ENCODE measurements around the gene PLOD2. TPM values are rescaled to one million over a fixed set of nuclear protein-coding genes. Genes with fewer than 3 reads are reported as not detected.

PLOD2 gene
- total RNA-seq (2021; fragmentation: NEBNext Ultra II Directional; extraction: Animal tissue kit (Norgen Biotek cat#: 25700)) (25.7 and 28.7 TPM in 2 replicates), polyA plus RNA-seq (2011; rRNA removed) (2.5 and 4.0 TPM in 2 replicates), polyA minus RNA-seq (2011; rRNA and poly(A)+ RNA removed) (5.1 and 9.2 TPM in 2 replicates)
- polyA plus RNA-seq (2011; cell fraction: cytosol; rRNA removed), result 5.9 TPM
- 3.4 TPM for polyA plus RNA-seq (2011; cell fraction: nucleus; rRNA removed)
- polyA plus RNA-seq (2012, experiment 1 of 2), result 9.4 to 20.5 TPM (median 15.2 TPM) in 4 replicates
- polyA plus RNA-seq (2012, experiment 2 of 2), result 1.1 TPM
- polyA plus RNA-seq (2013, experiment 1 of 2), result 66.7 TPM
- polyA plus RNA-seq (2013, experiment 2 of 2), result 69.8 TPM
- polyA minus RNA-seq (2011; cell fraction: cytosol; rRNA and poly(A)+ RNA removed), result 6.1 TPM
- polyA minus RNA-seq (2011; cell fraction: nucleus; rRNA and poly(A)+ RNA removed), result 14.6 TPM
- long read RNA-seq, experiment 1, transcript PLOD2-202 (19 exons, 3,665 nt), result major isoform, 8 of 30 reads
- long read RNA-seq, experiment 1, partial matches to known transcripts, result 10 of 30 reads
- long read RNA-seq, experiment 1, other reads (novel, unspliced or antisense), result 8 of 30 reads
- long read RNA-seq, experiment 2, partial matches to known transcripts, result 1 of 1 reads
- long read RNA-seq, experiment 2, other reads (novel, unspliced or antisense), result 0 of 1 reads

GRCh38 chr3:146160964-146161662 lies at the start of gene PLOD2:
TSS of gene PLOD2 (minus strand) at chr3:146161184. CDS start at chr3:146160989, 195 bp downstream.
- H4K91ac ChIP-seq (replicated peaks; ENCODE audit: insufficient read length, low read length), result peak within 1 kb of the TSS; percentile 77
- H3K27me3 ChIP-seq (replicated peaks in 1 of 4; ENCODE audit: control insufficient read depth in 3 of 4, extremely low read depth in 1 of 4, insufficient read depth in 3 of 4, low read length in 3 of 4), result peaks cover 0 to 6% (median 1%) of the 10 kb centered on the region in 4 experiments; a peak in 3 of 7 replicates
- H3K9me3 ChIP-seq (ENCODE audit: insufficient read depth in 2 of 2, low read depth in 1 of 2, low read length in 1 of 2), result no peaks in the 10 kb centered on the region
- H3K56ac ChIP-seq (replicated peaks; ENCODE audit: insufficient read length, low read depth, low read length), result no peak within 1 kb of the TSS
- no peak within 1 kb of the TSS for H3K14ac ChIP-seq (ENCODE audit: insufficient read length)
- peak within 1 kb of the TSS; percentile 81 for H4K5ac ChIP-seq (ENCODE audit: insufficient read length, low read depth, low read length)
- 0 out of 2 replicates have a peak within 1 kb of the TSS, but pooled peaks have one; percentile 29 for H2BK20ac ChIP-seq (ENCODE audit: low read length)
- ChIA-PET CTCF (ENCODE audit: partially characterized antibody) (interaction anchor here (0.6 to 3.2 kb wide), 7 partner anchors 11 to 382 kb away, joined by 3 to 19 read pairs (median 6); no protein-coding TSS in a partner anchor), POLR2A (ENCODE audit: partially characterized antibody) (interaction anchor here (0.9 to 2.3 kb wide), 10 partner anchors 12 to 952 kb away, joined by 3 to 8 read pairs (median 3); no protein-coding TSS in a partner anchor)
- no peak within 1 kb of the TSS for H3K23ac ChIP-seq (ENCODE audit: insufficient read length)
- H3K27ac ChIP-seq (ENCODE audit: low read depth, low read length), result peak within 1 kb of the TSS; percentile 58; the same call in 1 of the 2 replicates
- WGBS, 2 experiments (ENCODE audit: extremely low coverage in 1 of 2, insufficient coverage in 1 of 2, insufficient read length in 1 of 2, insufficient replicate concordance in 2 of 2, low coverage in 1 of 2, low lambda C conversion rate in 2 of 2, missing lambda C conversion rate in 1 of 2), result 2% methylated on average over 46 of the region's 74 CpGs; no CpG with 5 or more reads in 1 of the 2 experiments
- peak; percentile 36 to 77 for DNase-seq (ENCODE audit: low read depth in 1 of 2, low spot score in 2 of 2)
- H2BK120ac ChIP-seq (replicated peaks; ENCODE audit: low read depth, low read length), result peak within 1 kb of the TSS; percentile 65
- peak within 1 kb of the TSS; percentile 66 to 93 (median 78) for H3K9ac ChIP-seq (replicated peaks in 1 of 4; ENCODE audit: extremely low read depth in 1 of 4, low read depth in 3 of 4, low read length in 3 of 4)
- H4K8ac ChIP-seq (ENCODE audit: extremely low read depth, insufficient read depth, low read length), result peak within 1 kb of the TSS; percentile 84
- H2AK5ac ChIP-seq (ENCODE audit: low read depth, low read length), result no peak within 1 kb of the TSS
- H3K4me2 ChIP-seq (ENCODE audit: insufficient read depth in 1 of 2, low read depth in 2 of 2, low read length in 2 of 2), result peak within 1 kb of the TSS; percentile 93 to 95
- H3K4me3 ChIP-seq (ENCODE audit: extremely low read depth in 1 of 4, insufficient read depth in 2 of 4, low read depth in 3 of 4, low read length in 4 of 4), result peak within 1 kb of the TSS; percentile 69 to 89 (median 73)
- no peaks in the 10 kb centered on the region; the same call in 1 of the 2 replicates for H3K79me1 ChIP-seq (ENCODE audit: low read depth, low read length)
- H3K4ac ChIP-seq (replicated peaks; ENCODE audit: insufficient read length, low read depth, low read length), result peak within 1 kb of the TSS; percentile 17
- FAIRE-seq, result no peak
- 0 out of 2 replicates have a peak within 1 kb of the TSS, but pooled peaks have one; percentile 73 for H2BK15ac ChIP-seq (ENCODE audit: low read length)
- H3K36me3 ChIP-seq (ENCODE audit: control insufficient read depth in 2 of 4, insufficient read depth in 4 of 4, low read length in 3 of 4), result no peaks in the 10 kb centered on the region
- peaks cover 0 to 37% of the 10 kb centered on the region in 2 experiments; a peak in 3 of 4 replicates for H3K79me2 ChIP-seq (ENCODE audit: control insufficient read depth in 1 of 2, insufficient read depth in 2 of 2, low read length in 2 of 2)
- peak within 1 kb of the TSS; percentile 99 for H2AFZ ChIP-seq (ENCODE audit: low read length)
- peak within 1 kb of the TSS; percentile 87 for H2BK5ac ChIP-seq (ENCODE audit: low read depth, low read length)
- peak within 1 kb of the TSS; percentile 98 for H2BK12ac ChIP-seq (ENCODE audit: low read depth, low read length)
- peak within 1 kb of the TSS; percentile 80 for H3K18ac ChIP-seq (ENCODE audit: extremely low read depth, low read length)
- H4K20me1 ChIP-seq (replicated peaks in 1 of 2; ENCODE audit: control insufficient read depth in 1 of 2, insufficient read depth in 2 of 2, low read length in 2 of 2), result no peaks in the 10 kb centered on the region
- peaks cover 0 to 7% (median 3%) of the 10 kb centered on the region in 4 experiments; a peak in 3 of 7 replicates for H3K4me1 ChIP-seq (replicated peaks in 1 of 4; ENCODE audit: control insufficient read depth in 3 of 4, insufficient read depth in 4 of 4, low read length in 3 of 4)
- peaks cover 11% of the 10 kb centered on the region for H3K23me2 ChIP-seq (ENCODE audit: low read depth, low read length)
- no peak for TF ChIP-seq CREB1 (IDR thresholded peaks at IDR 0.05)
- TF ChIP-seq TBP (IDR thresholded peaks at IDR 0.05; ENCODE audit: low read depth, low read length), result peak; percentile 67; the same call in 1 of the 2 replicates
- TF ChIP-seq ATF2 (IDR thresholded peaks at IDR 0.05; ENCODE audit: low read length), result no peak
- no peak for TF ChIP-seq HDAC6 (IDR thresholded peaks at IDR 0.05; ENCODE audit: low read depth, low read length)
- no peak for TF ChIP-seq RXRA (IDR thresholded peaks at IDR 0.05; ENCODE audit: insufficient read depth, low read depth, low read length)
- TF ChIP-seq BACH1 (IDR thresholded peaks at IDR 0.05; ENCODE audit: low read length), result 0 out of 2 replicates have a peak, but pooled peaks have one; percentile 4

Data from H1 (cell line).